Right ventricle myocardium superior (tissue), 1 donor: ENCODE data around the gene ZNF823. TPM values are rescaled to one million over a fixed set of nuclear protein-coding genes. Genes with fewer than 3 reads are reported as not detected.
"Not testable (repeated sequence)": the region's sequence is repeated elsewhere in the genome, so short reads cannot be mapped to it uniquely, and the experiment has no call there.

Experiments
- ATAC-seq: fragments of 200-7000 bp; cut with Tn5 transposase; one replicate; pipeline ENCODE4 v1.9.1; 2020; ENCODE audit warnings: mild to moderate bottlenecking; ENCODE audit not compliant: poor library complexity
- DNase-seq: peaks from one replicate; pipeline ENCODE4 v3.0.0-alpha.2; 2020
- intact Hi-C: fragments of 100-400 bp; cut with DNase I; formaldehyde crosslinking; loops from one replicate; pipeline ENCODE4 v1.11.2; 2022
- long read RNA-seq: library from polyadenylated mRNA; unstranded; transcript quantifications from one replicate; pipeline ENCODE4 v2.0.0, GENCODE V29; 2021
- total RNA-seq: library from RNA; stranded (reverse); fragmentation: NEBNext Ultra II Directional; extraction: Animal tissue kit (Norgen Biotek cat#: 25700); gene quantifications from one replicate; pipeline ENCODE4 v1.2.1, GENCODE V29; 2021
- donor health status: DM: no; HTN: yes; CAD: no; lungs with severe emphysema.

The ZNF823 gene
- total RNA-seq, result 2.6 TPM
- long read RNA-seq, transcript ZNF823-201 (4 exons, 2,423 nt), result major isoform, 7 of 8 reads
- long read RNA-seq, partial matches to known transcripts, result 0 of 8 reads
- long read RNA-seq, other reads (novel, unspliced or antisense), result 1 of 8 reads

- DNase-seq (peak; percentile 98), ATAC-seq (peak; percentile 99)
- intact Hi-C loops, result no loop called here
Observed at GRCh38 chr19:11738746-11739620, at the start of gene ZNF823. Gene ZNF823, minus strand, starts transcription at chr19:11738946. Its CDS starts 127 bp downstream, at chr19:11738819.

DNA sequence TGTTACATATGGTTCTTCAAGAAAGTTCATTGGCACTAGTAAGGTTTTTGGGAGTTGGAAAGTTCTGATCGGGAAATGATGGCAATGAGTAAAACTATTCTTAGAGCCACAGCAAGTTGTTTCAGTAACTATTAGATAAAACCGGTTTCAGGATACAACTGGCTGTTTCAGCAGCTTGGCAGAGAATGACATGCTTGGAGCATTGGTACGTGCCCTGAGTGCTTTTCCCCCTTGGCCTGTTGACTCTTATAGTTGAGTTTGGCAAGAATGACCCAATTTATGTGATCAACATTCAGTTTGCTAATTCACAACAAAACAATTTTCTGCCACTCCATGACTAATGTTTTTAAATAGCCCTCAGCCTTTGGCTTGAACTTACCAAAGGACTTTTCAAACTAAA is 48.8 kb upstream of the ZNF823 start:
- no peak for DNase-seq
- intact Hi-C loops, result no loop called here
- no peak for ATAC-seq

DNA sequence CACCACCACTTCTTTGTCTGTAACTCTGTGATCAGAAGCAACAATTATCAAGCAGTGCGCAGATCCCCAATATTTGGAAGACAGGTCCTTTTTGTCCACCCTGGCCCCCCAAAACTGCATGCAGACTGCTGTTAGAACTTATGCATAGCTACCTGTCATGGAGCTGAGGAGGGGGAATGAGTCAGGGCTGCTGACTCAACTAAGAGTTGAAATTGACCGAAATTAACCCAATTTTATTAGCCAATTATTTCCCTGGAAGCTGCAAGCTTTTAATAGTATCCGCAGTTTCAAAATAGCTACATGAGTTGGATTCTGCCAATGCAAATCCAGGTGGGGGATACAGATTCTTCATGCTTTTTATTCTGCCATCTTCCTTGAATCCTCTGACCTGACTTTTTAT is 45.6 kb upstream of the ZNF823 start:
- DNase-seq (no peak), ATAC-seq (no peak)
- intact Hi-C loops, result no loop called here

- no peak for ATAC-seq
- intact Hi-C loops, result no loop called here
- DNase-seq, result no peak
Observed at GRCh38 chr19:11783767-11784166, 45.0 kb upstream of the ZNF823 start.

- no peak for ATAC-seq
- intact Hi-C loops, result no loop called here
- no peak for DNase-seq
Observed at GRCh38 chr19:11781295-11782057, 42.7 kb upstream of the ZNF823 start.

DNA sequence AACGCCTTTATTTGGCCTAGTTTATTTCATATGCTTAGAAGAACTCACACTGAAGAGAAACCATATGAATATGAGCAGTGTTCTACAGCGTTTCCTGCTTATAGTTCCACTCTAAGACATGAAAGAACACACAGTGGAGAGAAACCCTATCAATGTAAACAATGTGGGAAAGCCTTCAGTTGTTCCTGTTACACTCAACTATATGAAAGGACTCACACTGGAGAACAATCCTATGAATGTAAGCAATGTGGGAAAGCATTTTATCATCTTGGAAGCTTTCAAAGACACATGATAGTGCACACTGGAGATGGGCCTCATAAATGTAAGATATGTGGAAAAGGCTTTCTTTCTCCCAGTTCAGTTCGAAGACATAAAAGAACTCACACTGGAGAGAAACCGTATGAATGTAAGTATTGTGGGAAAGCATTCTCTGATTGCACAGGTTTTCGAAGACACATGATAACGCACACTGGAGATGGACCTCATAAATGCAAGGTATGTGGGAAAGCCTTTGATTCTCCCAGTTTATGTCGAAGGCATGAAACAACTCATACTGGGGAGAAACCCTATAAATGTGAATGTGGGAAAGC is 41.8 kb upstream of the ZNF823 start:
- intact Hi-C loops, result no loop called here
- DNase-seq, result no peak
- no peak for ATAC-seq

GRCh38 chr19:11776669-11777068 is 37.9 kb upstream of the ZNF823 start:
- ATAC-seq, intact Hi-C loops, DNase-seq: not testable (repeated sequence)

DNA sequence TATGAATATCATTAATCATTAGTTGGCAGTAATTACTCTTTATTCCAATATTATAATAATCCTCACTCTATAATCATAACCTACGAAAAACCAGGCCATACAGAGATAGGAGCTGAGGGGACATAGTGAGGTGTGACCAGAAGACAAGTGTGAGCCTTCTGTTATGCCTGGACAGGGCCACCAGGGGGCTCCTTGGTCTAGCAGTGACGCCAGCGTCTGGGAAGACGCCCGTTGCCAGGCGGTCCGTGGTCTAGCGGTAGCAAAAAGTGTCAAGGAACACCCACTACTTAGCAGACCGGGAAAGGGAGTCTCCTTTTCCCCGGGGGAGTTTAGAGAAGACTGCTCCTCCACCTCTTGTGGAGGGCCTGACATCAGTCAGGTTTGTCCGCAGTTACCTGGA is 32.8 kb upstream of the ZNF823 start:
- DNase-seq, intact Hi-C loops, ATAC-seq: not testable (repeated sequence)

GRCh38 chr19:11769995-11770394 is 31.2 kb upstream of the ZNF823 start:
- no peak for ATAC-seq
- intact Hi-C loops, result no loop called here
- DNase-seq, result no peak

- ATAC-seq (peak; percentile 39), DNase-seq (peak; percentile 55)
- intact Hi-C loops, result no loop called here
Observed at GRCh38 chr19:11767633-11768133, 28.9 kb upstream of the ZNF823 start.

GRCh38 chr19:11766597-11767591 is 28.1 kb upstream of the ZNF823 start, which contains the start of gene ZNF441:
Gene ZNF441, plus strand, starts transcription at chr19:11767000. Its CDS starts 194 bp downstream, at chr19:11767194.
- DNase-seq (peak; percentile 99), ATAC-seq (peak; percentile 99)
- intact Hi-C loops, result no loop called here

GRCh38 chr19:11763611-11764010 is 24.9 kb upstream of the ZNF823 start:
- intact Hi-C loops, result no loop called here
- no peak for ATAC-seq
- DNase-seq, result no peak

- intact Hi-C loops, result no loop called here
Observed at GRCh38 chr19:11763117-11763516, 24.4 kb upstream of the ZNF823 start.

GRCh38 chr19:11759805-11760204 is 21.1 kb upstream of the ZNF823 start:
- DNase-seq (no peak), ATAC-seq (no peak)
- intact Hi-C loops, result no loop called here

More at GRCh38 chr19:11763117-11763516, 24.4 kb upstream of the ZNF823 start:
- ATAC-seq (no peak), DNase-seq (no peak)

GRCh38 chr19:11756965-11757364 is 18.2 kb upstream of the ZNF823 start:
- no peak for ATAC-seq
- intact Hi-C loops, result no loop called here
- DNase-seq, result no peak

GRCh38 chr19:11754663-11755062 is 15.9 kb upstream of the ZNF823 start:
- intact Hi-C loops, result no loop called here
- ATAC-seq (no peak), DNase-seq (no peak)

DNA sequence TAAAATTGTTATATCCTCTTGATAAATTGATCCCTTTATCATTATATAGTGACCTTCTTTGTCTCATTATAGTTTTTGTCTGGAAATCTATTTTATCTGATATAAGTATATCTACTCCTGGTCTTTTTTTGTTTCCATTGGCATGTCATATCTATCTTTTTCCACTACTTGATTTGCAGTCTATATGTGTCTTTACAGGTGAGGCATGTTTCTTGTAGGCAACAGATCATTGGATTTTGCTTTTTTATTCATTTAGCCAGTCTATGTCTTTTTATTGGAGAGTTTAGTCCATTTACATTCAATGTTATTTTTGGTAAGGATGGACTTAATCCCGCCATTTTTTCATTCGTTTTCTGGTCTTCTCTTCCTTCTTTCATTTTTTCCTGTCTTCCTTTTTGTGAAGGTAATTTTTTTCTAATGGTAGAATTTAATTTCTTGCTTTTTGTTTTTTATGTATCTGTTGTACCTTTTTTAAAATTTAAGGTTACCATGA is 13.5 kb upstream of the ZNF823 start:
- intact Hi-C loops, result no loop called here
- DNase-seq (no peak), ATAC-seq (no peak)

GRCh38 chr19:11749751-11750150 is 11.0 kb upstream of the ZNF823 start:
- intact Hi-C loops, result no loop called here
- no peak for ATAC-seq
- no peak for DNase-seq
